Amniotic stem cell (primary cell): Measurements from ENCODE around the gene CTCFL.

Experiments used
- DNase-seq: peaks from one replicate; lab custom pipeline; 2025; lab: John Stamatoyannopoulos, UW

CTCFL gene

DNA sequence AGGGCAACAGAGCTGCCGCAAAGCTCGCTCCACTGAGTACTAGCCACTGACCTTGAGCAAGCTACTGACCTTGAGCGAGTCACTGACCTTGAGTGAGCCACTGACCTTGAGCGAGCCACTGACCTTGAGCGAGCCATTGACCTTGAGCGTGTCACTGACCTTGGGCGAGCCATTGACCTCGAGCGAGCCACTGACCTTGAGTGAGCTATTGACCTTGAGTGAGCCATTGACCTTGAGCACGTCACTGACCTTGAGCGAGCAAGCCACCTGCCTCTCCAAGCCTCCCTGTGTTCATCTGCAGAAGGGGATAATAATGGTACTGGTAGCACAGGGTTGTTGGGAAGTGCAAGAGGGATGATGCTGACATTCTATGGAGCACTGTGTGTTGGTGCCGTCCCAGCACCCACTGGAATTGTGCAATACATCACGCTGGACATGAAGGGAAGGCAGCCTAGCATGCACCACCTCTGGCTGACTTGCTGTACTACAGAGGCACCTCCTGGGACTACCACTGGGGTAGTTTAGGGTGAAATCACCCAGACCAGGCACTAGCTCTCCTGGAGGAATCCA, 60.2 kb downstream of the CTCFL start:
- DNase-seq = no peak

DNA sequence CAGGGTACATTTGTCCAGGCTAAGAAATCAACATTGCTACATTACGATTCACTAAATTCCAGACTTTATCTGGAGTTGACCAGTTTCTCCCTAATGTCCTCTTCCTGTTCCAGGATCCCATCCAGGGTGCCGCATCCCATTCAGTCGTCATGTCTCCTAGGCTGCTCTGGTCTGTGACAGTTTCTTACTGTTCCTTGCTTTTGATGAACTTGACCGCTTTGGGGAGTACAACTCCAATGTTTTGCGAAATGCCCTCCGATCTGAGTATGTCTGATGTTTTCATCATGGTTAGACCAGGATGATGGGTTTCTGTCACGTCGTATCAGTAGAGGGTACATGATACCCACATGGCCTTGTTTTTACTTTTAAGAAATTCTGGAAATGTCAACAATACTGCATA, 62.2 kb downstream of the CTCFL start:
- no peak for DNase-seq

DNA sequence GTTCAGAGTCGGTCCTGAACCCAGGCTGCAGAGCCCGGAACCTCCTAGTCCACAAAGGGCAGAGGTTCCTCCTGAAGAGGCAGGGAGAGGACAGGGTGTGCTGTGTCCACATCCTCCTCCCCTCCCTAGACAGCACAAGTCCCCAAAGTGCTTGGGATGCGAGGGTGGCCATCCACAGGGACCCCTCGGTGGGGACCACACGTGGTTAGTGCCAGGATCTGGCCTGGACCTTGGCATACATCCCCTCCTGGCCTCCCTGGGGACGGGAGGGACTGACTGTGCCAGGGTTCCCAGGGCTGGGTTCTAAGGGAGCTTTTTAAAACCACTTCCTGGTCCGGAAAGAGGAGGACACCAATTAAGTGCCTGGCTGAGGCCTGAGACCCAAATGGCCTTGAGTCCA, 63.2 kb downstream of the CTCFL start:
- no peak for DNase-seq

DNA sequence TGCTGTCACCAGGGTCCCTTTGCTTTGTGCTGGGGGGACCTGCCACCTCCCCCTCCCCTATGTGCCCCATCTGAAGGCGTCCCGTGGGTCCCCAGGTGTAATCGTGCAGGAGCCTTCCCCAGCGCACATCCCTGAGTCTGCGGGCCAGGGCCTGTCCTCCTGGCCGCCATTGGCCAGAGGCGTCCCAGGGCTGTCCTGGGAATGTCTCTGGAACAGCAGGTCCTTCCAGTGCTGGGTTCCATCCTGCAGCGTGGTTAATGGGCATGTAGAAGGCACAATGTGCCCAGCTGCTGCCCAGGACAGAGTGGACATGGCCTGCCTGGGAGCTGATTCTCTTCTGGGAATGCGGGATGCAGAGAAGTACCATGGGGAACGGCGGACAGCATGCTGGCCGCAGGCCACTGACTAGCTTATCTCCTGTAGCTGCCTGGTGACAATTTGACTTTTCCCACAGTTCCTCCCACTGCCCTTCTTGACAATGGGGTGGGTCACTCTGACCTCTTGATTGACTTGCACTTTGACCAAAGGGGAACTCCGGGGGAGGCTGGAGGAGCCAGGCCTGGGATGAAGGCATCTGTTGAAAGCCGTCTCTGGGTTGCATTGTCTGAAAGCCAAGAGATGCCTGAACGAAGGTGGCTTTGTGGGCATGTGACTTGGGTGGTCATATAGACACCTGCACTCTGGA, 64.0 kb downstream of the CTCFL start:
- DNase-seq = no peak

DNA sequence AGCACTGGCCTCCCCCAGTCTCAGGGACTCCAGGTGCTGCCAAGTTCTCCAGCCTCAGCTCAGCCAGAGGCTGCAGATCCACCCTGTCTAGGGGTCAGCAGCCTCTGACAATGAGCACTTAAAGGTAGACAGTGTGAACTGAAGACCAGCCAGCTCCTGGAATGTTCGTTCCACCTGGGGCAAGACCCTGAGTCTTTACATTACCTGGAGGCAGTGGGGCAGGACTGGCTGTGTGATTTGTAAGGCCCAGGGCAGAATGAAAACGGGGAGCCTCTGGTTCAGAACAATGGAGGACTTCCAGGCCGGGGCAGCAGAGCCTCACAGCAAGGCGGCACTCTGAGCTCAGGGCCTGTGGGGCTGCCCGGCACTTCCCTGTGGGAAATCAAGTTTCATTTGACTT, 65.0 kb downstream of the CTCFL start:
- DNase-seq = no peak

DNA sequence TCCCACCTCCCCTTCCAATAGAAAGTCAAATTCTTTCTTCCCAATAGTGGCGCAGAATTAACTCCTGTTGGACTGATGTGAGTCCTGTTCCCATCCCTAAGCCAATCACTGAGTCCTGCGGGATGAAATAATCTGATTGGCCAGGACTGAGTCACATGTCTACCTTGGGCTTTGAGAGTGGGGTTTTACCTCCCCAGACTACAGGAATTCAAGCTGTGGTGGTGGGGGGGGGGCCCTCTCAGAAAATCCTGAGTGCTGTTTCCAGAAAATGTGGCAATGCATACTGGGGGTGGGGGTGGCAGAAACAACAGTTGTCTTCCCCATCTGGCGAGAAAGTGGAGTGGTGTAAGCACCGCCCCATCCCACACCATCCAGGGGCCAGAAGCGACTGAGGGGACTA, 65.7 kb downstream of the CTCFL start:
- DNase-seq = no peak

DNA sequence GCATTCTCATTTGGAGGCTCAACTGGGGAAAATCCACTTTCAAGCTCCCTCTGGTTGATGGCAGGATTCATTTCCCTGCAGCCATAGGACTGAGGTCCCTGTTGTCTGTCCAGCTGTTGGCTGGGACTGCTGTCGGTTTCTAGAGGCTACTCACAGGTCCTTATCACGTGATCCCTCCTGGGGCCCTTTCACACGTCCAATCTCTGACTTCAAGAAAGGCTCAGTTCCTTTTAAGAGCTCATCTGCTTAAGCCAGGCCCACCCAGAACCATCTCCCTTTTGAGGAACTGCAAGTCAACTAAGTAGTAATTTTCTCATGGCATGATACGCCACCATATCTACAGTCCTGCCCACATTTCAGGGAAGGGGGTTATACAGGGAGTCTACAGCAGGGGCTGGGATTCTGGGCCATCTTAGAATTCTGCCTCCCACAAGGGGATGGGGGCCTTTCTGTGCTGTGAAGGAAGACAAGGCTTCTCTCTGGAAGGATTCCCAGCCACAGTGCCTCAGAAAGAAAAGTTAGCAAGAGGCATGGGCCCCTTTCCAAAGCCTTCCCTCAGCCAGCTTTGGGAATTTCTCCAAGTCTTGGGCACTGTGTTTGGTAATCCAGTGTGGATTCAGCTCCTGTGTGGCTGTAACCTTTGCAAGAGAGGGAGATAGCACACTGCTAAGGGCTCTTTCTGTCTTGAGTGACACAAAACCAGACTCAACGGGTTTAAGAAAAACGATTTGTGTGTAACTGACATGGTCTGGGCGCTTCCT, 66.4 kb downstream of the CTCFL start:
- DNase-seq = no peak

DNA sequence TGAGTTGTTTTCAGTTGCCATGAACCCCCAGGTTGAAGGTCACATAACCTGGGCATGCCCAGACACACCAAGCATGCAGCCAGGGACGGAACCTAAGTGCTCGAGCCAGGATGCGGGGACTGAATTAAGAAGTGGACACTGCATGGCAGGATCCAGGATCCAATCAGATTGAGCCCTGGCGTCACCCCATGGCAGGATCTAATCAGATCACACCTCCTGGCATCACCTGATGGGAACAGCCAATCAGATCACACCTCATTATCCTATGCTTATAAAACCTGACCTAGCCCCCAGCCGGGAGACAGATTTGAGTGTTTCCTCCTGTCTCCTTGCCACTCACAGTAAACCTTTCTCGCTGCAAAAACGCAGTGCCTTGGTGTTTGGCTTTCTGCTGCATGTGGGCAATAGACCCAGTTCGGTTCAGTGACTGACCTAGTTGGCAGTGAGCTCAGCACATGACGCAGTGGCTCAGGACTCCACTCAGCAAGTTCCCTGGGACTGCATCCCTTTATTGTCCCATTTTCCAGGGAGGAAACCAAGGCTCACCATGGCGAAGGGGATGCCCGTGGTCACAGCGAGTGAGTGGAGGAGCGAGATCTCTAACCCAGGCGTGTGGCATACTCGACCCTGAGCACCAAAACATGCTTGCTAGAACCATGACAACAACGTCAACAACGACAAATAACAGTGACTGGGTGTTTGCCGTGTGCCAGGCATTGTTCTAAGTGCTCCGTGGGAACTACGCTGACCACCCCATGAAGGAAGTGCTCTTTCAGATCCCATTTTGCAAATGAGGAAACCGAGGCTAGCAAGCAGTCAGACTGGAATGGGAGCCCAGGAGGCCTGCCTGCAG, 67.5 kb downstream of the CTCFL start:
- DNase-seq = no peak

DNA sequence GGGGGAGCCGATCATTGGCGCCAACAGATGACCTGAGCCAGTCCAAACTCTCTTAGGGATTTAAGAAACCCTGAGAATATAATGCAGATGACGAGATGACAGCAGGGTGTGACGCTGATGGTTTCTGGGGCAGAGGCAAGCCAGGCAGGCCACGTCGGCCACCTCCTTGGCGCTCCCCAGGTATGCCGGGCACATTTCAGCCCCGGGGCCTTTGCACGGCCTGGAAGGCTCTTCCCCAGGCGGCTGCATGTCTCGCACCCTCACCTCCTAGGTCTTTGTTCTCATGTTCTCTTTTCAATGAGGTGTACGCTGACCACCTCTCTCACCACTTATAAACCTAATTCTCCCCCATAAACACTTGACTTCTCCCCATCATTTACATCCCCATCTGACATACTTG, 68.8 kb downstream of the CTCFL start:
- DNase-seq = no peak

DNA sequence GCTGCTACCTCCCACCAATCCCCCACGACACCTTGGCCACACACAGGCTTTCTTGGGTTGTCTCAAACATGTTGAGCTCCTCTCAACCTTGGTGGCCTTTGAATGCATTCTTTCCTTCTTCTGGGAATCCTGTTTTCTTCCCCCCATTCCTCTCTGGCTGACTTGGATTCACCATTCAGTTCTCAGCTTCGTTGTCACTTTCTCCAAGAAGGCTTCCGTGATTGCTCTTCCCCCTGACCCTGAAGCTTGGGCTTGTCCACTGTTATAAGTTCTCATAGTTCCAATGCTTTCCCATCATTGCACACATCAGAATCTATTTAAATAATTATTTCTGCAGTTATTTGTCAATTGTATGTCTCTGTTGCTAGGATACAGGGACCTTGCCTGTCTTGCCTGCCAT, 69.6 kb downstream of the CTCFL start:
- DNase-seq = no peak

DNA sequence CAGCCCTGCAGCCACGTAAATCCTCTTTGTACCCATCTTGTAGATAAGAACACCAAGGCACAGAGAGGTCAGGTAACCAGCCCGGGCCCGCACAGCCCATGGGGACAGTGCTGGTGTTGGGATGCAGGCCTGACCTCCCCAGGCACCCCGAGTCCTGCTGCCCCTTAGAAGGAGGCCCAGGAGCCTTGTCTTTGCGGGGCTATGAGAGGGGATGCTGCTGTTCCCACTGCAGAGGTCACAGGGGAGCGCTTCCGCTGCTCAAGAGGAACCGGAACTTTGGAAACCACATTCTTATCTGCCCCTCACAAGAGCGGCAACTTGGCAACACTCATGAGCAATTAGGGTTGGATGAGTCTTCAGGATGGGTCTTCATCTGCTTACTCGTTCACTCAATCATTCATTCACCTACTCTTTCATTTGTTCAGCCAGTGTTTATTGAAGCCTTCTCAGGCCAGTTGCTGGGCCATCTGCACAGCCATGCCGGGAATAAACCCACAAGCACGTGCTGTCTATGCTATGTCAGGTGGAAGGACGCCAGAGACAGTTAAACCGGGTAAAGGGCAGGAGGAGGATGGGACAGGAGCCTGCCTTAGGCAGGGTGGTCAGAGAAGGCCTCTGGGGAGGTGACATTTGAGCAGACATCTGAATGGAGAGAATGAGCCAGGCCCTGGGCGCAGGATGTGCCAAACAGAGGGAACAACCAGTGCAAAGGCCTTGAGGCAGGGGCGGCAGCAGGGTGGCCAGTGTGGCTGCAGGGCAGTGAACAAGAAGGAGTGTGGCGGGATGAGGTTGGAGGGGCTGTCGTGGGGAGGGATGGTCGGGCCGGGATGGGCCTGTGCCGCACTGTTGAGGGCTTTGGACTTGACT, 72.9 kb downstream of the CTCFL start:
- no peak for DNase-seq

DNA sequence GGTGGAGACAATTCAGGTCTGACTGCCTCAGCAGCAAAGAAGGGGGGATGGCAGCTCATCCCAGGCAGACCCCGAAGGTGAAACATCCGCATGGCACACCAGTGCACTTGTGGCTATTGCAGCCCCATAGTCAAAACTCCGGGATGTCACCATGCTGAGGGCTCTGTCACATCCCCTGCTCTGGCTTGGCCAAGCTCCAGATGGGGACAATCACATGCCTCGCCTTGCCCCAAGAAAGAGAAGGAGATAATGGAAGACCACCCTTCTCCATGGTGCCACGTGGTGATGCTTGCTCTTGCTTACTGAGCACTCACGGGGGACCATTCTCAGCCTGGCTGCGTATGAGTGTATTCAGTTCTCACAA, 73.5 kb downstream of the CTCFL start:
- DNase-seq = no peak

DNA sequence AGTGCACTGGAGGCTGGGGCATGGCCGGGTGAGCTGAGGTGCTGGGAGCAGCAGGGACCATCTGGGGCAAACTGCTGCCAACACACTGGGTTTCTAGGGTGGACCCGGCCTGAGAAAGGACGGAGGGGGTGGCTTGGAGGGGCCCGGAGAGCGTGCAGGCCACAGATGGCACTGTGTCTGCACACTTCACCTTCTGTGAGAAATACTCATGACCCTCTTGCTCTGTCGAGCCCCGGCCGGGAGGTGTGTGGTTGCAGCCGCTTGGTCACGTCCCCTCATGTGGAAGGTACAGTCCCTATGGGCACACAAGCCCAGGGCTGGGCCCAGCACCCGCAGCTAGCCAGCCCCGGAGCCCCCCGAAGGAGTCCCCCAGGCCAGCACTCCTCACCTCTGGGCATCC, 74.0 kb downstream of the CTCFL start:
- no peak for DNase-seq

DNA sequence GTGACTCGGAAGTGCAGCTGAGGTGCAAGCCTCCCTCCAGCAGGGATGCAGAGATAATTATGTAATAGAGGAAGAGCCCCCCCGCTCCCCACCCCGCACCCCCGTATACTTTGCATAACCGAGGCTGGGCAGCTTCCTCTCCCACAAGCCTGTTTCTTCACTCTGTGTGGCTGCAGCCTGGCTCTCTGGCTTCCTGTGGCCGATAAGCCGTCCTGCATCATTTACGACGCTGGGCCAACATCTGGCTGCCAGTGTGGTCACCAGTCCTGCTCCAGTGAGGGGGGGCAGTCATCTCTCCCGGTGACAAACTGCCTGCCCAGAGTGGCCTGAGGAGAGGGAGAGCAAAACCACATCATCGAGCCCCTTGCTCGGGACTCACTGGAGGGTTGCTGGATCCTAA, 74.5 kb downstream of the CTCFL start:
- DNase-seq = no peak

DNA sequence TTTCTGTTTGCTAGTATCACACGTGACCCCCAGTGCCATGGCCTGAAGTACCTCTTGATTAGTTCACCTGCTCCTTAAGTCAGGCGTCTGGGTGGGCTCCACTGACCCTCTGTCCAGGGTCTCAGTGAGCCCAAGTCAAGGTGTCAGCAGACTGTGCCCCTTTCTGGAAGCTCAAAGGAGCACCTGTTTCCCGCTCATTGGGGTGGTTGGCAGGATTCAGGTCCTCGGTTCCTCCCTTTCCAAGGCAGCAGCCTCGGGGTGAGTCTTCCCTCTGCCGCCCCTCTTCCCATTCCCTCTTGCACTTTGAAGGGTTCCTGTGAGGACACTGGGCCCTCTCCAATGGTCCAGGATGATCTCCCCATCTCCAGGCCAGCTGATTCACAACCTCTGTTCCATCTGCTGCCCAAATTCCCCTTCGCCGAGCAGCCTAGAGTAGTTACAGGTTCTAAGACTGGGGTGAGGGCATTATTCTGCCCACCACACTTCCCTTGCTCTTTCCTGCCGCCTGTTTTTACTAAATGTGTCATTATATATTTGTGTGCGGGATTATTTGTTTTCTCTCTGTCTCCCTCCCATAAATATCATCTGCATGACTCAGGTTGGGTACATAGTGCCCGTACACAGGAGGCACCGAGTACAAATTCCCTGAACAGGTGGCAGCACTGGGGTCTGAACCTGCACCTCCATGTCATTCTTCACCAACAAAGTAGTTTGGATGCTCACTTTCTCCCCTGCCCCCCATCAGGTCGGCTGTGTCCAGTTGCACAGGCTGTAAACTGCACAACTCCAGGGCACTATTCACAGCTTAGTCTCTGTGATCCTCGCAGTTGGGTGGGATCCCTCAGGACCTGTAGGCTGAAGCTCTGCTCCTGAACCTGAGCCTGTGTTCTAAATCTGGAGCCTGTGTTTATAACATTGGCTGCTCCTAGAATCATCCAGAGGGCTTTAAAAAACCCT, 75.3 kb downstream of the CTCFL start:
- DNase-seq = no peak

DNA sequence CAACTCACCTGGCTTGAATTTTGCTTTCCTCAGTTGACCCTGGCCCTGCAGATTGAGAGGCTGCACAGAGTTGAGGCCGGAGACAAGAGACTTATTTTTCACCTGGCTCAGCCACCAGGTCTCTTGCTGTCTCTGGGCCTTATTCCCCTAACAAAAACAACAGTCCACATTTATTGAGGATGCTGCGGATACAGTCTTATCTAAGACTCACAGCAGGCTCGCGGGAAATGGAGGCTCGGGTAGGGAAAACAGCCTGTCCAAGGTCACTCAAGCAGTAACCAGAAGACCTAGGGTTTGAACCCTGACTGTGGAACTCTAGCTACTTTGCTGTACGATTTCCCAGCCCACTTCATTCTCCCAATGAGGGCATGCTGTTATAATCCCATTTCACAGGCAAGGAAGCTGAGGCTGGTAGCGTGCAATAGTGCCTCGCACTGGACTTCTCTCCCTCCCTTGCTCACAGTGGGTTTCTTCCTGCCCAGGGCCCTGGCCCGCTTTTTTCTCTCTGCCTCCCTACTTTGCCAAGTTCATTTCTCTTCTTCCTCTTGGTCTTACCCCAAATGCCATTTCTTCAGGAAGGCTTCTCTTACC, 76.1 kb downstream of the CTCFL start:
- DNase-seq = no peak
